Upper lobe of left lung (tissue), 6 donors: ENCODE data around the gene CRKL. TPM values are rescaled to one million over a fixed set of nuclear protein-coding genes. Genes with fewer than 3 reads are reported as not detected.

Source experiments
- ATAC-seq, 2 donors: fragments of 200-7000 bp; cut with Tn5 transposase; one replicate each; pipeline ENCODE4 v1.9.1; 2022; ENCODE audit warnings: mild to moderate bottlenecking in 2 of 2, moderate library complexity in 2 of 2; ENCODE audit not compliant: low FRiP score in 2 of 2
- DNase-seq, 2 donors: peaks; one replicate each; pipeline ENCODE4 v3.0.0-alpha.2; 2019 to 2020
- H3K27ac ChIP-seq, 4 donors: fragments of 200-600 bp; sonication (generic); one replicate each; pipeline ENCODE4 v1.5.1; 2016 to 2019
- H3K27me3 ChIP-seq, 4 donors: fragments of 200-600 bp; sonication (generic); one replicate each; pipeline ENCODE4 v1.5.1; 2017 to 2019
- H3K36me3 ChIP-seq, 4 donors: fragments of 200-600 bp; sonication (generic); one replicate each; pipeline ENCODE4 v1.5.1; 2016 to 2019
- H3K4me1 ChIP-seq, 4 donors: fragments of 200-600 bp; sonication (generic); one replicate each; pipeline ENCODE4 v1.5.1; 2018 to 2019
- H3K4me3 ChIP-seq, 4 donors: fragments of 200-600 bp; sonication (generic); one replicate each; pipeline ENCODE4 v1.5.1; 2017 to 2019; ENCODE audit warnings: mild to moderate bottlenecking in 2 of 4, moderate library complexity in 1 of 4
- H3K9me3 ChIP-seq, 4 donors: fragments of 200-600 bp; sonication (generic); one replicate each; pipeline ENCODE4 v1.5.1; 2018 to 2019
- CTCF ChIP-seq, 6 experiments: fragments of 450-650 bp in 4 of 6; fragments of 200-600 bp in 2 of 6; sonication (generic) in 2 of 6; IDR thresholded peaks; one replicate each; pipeline ENCODE4 v1.5.1; 2016 to 2019; ENCODE audit warnings: antibody characterized with exemption in 6 of 6
- EP300 ChIP-seq, 4 donors: sonication (generic); formaldehyde crosslinking; IDR thresholded peaks; one replicate each; pipeline ENCODE4 v1.5.1; 2017; ENCODE audit warnings: antibody characterized with exemption in 4 of 4, control low read depth in 2 of 4
- POLR2A ChIP-seq, 4 donors: fragments of 450-650 bp; IDR thresholded peaks; one replicate each; pipeline ENCODE4 v1.5.1; 2016 to 2017; ENCODE audit warnings: antibody characterized with exemption in 4 of 4, mild to moderate bottlenecking in 2 of 4
- POLR2AphosphoS5 ChIP-seq, 2 donors: sonication (generic); formaldehyde crosslinking; IDR thresholded peaks; one replicate each; pipeline ENCODE4 v1.5.1; 2017; ENCODE audit warnings: antibody characterized with exemption in 2 of 2
- WGBS, 2 donors: methylation state at CpG; one replicate each; pipeline ENCODE4 v1.1.5; 2017 to 2018; 5-methylcytosine and 5-hydroxymethylcytosine counted together
- total RNA-seq, 6 donors: library from RNA; depleted of rRNA in 4 of 6; stranded (reverse); fragments of >200 nt in 4 of 6; gene quantifications; one replicate each; pipeline versions ENCODE4 v1.1.0 to v1.2.1, GENCODE V29; 2016 to 2021
- donor health status: DM: no; HTN: no; CAD: no; lungs with moderate emphysema.
- donor health status: DM: no; HTN: yes; CAD: no; lungs with severe emphysema.

Gene CRKL
- total RNA-seq, 6 donors from 2014 or later = 35.6 to 65.4 (median 53.4) TPM

- no peaks in the 10 kb centered on the region for H3K36me3 ChIP-seq
- TF ChIP-seq EP300 (IDR thresholded peaks at IDR 0.05) = no peak
- TF ChIP-seq POLR2A (IDR thresholded peaks at IDR 0.05) = no peak
- TF ChIP-seq POLR2AphosphoS5 (IDR thresholded peaks at IDR 0.05) = no peak
- TF ChIP-seq CTCF (IDR thresholded peaks at IDR 0.05) = no peak
- WGBS, 2 donors = 73 to 74% methylated on average over 6 of the region's 6 CpGs
- no peak overlapping the region for H3K27ac ChIP-seq
- H3K27me3 ChIP-seq = no peaks in the 10 kb centered on the region
- ATAC-seq = no peak
- H3K4me1 ChIP-seq = peaks cover 0 to 10% (median 6%) of the 10 kb centered on the region in 4 donors
- no peak overlapping the region for H3K4me3 ChIP-seq
- DNase-seq = no peak
- H3K9me3 ChIP-seq = no peaks in the 10 kb centered on the region
Observed at GRCh38 chr22:20909543-20910303, 7.5 kb upstream of the CRKL start.

GRCh38 chr22:20912494-20912893 lies 4.7 kb upstream of the CRKL start:
- Histone ChIP-seq H3K4me1 (peaks cover 5 to 9% (median 7%) of the 10 kb centered on the region in 4 donors), H3K9me3 (no peaks in the 10 kb centered on the region), H3K27ac (no peak overlapping the region), H3K4me3 (no peak overlapping the region), H3K36me3 (no peaks in the 10 kb centered on the region), H3K27me3 (no peaks in the 10 kb centered on the region)
- WGBS, 2 donors = 90 to 93% methylated on average over 6 of the region's 6 CpGs
- DNase-seq = no peak
- TF ChIP-seq CTCF (IDR thresholded peaks at IDR 0.05) (no peak), POLR2AphosphoS5 (IDR thresholded peaks at IDR 0.05) (no peak), EP300 (IDR thresholded peaks at IDR 0.05) (no peak), POLR2A (IDR thresholded peaks at IDR 0.05) (no peak)
- ATAC-seq = no peak

GRCh38 chr22:20918663-20919218 lies 1.5 kb downstream of the CRKL start:
- 1 to 2% methylated on average over 14 to 19 of the region's 19 CpGs for WGBS, 2 donors
- Histone ChIP-seq H3K27me3 (no peaks in the 10 kb centered on the region), H3K9me3 (no peaks in the 10 kb centered on the region), H3K36me3 (no peaks in the 10 kb centered on the region), H3K4me3 (peak overlapping the region; percentile 73 to 90 (median 83)), H3K27ac (peak overlapping the region in 3 of 4 donors; percentile 93 to 97 (median 97)), H3K4me1 (peaks cover 37 to 56% (median 42%) of the 10 kb centered on the region in 4 donors)
- ATAC-seq (no peak), DNase-seq (no peak)
- no peak for TF ChIP-seq EP300 (IDR thresholded peaks at IDR 0.05)
- TF ChIP-seq POLR2A (IDR thresholded peaks at IDR 0.05) = no peak
- no peak for TF ChIP-seq CTCF (IDR thresholded peaks at IDR 0.05)
- TF ChIP-seq POLR2AphosphoS5 (IDR thresholded peaks at IDR 0.05) = no peak

- Histone ChIP-seq H3K27me3 (no peaks in the 10 kb centered on the region), H3K4me3 (peak overlapping the region in 3 of 4 donors; percentile 73 to 85 (median 81)), H3K36me3 (peaks cover 0 to 3% (median 0%) of the 10 kb centered on the region in 4 donors), H3K9me3 (no peaks in the 10 kb centered on the region), H3K27ac (no peak overlapping the region), H3K4me1 (peaks cover 37 to 64% (median 42%) of the 10 kb centered on the region in 4 donors)
- 17 to 18% methylated on average over 4 of the region's 4 CpGs for WGBS, 2 donors
- ATAC-seq = no peak
- no peak for DNase-seq
- no peak for TF ChIP-seq EP300 (IDR thresholded peaks at IDR 0.05)
- TF ChIP-seq CTCF (IDR thresholded peaks at IDR 0.05) = no peak
- no peak for TF ChIP-seq POLR2A (IDR thresholded peaks at IDR 0.05)
- no peak for TF ChIP-seq POLR2AphosphoS5 (IDR thresholded peaks at IDR 0.05)
Observed at GRCh38 chr22:20919718-20920117, 2.5 kb downstream of the CRKL start.
